Hematopoietic multipotent progenitor cell treated with erythropoietin and hydrocortisone succinate and interleukin-3 and kit ligand, for 8 days (in vitro differentiated cells): ENCODE results near the gene TSPAN5.
"Not testable (repeated sequence)": the region's sequence is repeated elsewhere in the genome, so short reads cannot be mapped to it uniquely, and the experiment has no call there.

Experiments used
- DNase-seq: peaks from one replicate; pipeline ENCODE4 v3.0.0-alpha.2; 2015

Gene TSPAN5

DNA sequence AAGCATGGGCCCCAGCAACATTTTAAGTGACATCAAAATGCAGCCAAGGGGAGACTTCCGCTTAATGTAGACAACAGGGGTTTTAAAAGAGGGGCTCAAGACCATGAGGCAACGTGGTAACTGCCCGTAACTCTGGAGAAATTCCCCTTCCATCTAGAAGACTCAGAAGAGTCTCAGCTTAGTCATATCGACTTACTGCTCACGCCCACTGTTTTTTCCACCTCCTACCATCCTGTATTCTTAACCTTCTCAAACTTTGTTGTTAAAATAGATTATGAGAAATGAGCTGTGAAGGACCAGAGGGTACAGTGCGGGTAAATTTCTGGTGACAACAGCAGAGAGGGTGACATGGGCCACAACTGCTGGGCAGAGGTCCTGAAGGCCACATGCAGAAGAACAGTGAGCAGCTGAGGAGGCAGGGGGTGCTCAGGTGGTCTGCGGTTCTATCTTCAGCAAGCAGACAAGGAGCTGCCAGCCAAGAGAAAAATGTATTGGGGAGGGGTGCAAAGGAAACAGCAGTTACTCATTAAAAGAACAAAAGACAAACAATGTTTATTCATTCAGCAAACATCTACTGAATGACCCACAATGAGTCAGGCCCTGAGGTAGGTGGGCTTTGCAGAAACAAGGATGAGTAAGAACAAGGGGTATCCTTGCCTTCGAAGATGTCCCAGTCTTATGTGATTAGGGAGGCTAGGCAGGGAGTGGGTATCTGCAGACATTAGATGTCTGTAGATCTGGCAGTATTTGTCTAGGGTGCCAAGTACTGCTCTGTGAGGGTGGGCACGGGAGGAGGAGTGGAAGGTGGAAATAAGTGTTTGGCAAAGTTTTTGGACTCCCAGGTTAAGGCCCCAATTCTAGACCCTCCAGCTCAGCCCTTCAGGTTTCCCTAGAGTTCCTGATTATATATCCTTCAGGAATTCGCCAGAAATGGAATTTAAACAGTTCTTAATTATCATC, 175.3 kb downstream of the TSPAN5 start:
- no peak for DNase-seq

DNA sequence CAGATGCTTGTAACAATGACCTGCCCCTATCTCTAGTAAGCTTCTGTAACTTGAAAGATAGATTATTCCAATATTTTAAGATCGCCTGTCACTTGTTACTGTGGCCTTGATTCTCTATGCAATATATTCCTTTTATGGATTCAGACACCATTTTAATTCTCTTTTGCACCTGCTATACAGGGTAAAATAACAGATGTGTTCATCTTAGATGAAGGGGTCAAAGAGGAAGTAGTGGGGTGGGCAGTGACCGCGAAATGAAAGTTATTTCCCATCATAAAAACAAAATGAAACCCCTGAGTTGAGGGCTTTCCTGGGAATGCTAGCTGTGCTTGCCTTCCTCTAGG, 175.9 kb downstream of the TSPAN5 start:
- no peak for DNase-seq

DNA sequence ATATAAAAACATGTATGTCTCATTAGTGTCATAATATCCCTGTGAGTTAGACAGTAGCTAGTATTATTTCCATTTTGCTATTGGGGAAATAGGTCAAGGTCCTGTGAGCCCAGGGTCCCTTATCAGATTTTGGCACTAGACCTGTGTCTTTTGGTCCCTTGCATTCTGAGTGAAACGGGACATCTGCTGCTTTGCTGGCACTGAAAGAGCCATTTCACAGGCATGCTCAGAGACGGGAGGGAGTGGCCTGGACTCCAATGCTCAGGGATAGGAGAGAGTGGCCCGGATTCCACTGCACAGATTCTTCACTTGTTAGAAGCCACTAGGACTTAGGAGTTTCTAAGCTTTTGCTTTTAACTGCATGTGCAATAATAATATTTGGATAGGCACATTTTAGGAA, 177.2 kb downstream of the TSPAN5 start:
- no peak for DNase-seq

DNA sequence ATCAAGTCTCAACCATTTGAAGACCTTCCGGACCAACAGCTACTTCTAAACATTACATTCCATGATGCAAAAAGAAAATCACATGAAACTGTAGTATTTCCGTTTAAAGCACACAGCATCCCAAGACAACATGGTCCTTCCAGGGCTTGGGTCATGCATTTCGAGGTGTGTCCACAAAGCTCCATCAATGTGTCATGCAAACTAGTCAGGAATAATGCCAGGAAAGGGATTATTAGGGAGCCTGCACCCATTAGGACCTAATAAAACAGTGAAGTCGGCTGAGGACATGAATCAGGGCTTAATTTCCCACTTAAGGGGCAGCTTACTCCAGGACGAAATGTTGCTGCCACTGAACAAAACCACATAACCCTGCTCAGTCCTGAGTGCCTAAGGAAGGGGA, 177.9 kb downstream of the TSPAN5 start:
- no peak for DNase-seq

DNA sequence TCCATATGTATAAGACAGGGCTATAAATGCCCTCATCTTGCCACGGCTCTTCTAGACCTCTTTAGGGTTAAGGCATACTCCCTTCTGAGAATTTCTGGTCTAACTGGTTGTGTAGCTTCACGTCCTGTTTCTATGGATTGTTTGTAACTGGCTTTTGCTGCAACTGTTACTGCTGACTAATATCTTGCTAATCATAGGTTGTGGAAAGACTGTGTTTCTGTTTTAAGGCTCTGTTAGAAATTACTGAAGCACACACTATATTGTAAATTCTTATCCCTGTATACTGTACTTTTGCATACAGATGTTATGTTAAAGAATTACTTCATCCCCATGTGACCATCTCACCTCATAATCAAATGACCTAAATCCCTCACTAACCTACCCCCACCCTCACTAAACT, 178.8 kb downstream of the TSPAN5 start:
- DNase-seq: not testable (repeated sequence)

DNA sequence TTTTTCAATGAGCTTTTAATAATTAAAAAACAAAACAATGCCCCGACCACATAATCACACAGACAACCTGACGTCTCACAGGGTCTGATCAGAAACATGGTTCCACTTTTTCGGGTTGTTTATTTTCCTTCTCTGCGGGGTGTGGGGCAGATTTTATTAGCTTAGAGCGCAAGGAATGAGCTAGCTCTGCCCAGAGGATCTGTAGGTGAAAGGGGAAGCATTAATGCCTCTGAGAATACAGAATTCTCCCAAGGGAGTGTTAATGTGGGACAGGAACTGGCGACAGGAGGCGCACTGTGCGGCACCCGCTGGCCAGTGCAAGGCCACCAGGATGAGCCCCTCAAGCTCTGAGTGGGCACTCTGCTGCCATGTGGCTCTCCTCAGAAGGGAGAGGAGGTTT, 181.5 kb downstream of the TSPAN5 start:
- DNase-seq: no peak

DNA sequence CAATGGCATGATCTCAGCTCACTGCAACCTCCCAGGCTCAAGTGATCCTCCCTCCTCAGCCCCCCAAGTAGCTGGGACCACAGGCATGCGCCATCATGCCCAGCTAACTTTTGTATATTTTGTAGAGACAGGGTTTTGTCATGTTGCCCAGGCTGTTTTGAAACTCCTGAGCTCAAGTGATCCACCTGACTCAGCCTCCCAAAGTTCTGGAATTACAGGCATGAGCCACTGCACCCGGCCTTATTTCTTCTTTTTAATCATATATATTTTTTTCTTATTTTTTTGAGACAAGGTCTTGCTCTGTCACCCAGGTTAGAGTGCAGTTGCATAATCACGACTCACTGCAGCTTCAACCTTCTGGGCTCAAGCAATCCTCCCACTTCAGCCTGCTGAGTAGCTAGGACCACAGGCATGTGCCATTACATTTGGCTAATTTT, 184.0 kb downstream of the TSPAN5 start:
- no peak for DNase-seq

DNA sequence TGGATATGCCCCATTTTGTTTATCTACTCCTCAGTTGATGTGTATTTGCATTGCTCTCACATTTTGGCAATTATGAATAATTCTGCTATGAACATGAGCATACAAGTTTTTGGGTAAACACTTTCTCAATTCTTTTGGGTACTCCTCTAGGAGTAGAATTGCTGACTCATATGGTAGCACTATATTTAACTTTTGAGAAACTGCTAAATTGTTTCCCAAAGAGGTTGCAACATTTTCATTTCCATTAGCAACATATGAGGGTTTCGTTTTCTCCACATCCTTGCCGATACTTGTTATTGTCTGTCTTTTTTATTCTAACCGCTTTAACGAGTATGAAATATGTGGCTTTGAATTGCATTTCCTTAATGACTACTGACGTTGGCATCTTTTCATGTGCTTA, 185.4 kb downstream of the TSPAN5 start:
- no peak for DNase-seq

DNA sequence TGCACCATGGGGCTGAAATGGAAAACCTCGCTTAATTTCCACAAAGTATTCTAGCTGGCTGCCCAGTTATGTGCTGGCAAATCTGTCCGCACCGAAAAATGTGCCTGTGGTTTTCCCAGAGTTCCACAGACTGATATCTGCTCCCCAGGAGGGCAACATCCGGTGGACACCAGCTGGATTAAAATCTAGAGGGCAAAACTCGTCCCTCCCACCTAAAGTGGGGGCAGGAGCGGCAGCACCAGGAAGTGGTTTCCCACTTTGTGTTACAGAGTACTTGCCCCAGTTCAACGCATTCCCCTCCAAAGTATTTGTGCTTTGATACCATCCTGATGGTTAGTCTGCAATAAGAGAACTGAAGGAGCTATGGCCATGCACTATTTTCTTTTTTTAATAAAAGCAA, 187.6 kb downstream of the TSPAN5 start:
- no peak for DNase-seq

DNA sequence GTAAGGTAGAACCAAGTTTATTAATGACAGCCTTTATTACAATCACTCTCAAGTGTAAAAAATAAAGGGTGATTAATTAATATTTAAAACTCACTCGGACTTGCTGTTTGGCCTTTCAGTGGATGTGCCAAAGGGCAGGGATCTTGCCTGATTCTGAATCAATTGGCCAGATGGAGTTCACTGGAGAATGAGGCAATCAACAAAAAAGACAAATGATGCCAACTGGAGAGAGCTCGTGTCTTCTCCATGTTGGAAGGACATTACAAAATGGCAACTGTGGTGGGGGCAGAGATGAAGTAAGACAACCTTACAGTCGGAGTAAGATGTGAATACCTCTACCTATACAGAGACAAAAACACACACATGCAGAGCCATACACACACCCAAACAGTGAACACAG, 188.0 kb downstream of the TSPAN5 start:
- DNase-seq: no peak

DNA sequence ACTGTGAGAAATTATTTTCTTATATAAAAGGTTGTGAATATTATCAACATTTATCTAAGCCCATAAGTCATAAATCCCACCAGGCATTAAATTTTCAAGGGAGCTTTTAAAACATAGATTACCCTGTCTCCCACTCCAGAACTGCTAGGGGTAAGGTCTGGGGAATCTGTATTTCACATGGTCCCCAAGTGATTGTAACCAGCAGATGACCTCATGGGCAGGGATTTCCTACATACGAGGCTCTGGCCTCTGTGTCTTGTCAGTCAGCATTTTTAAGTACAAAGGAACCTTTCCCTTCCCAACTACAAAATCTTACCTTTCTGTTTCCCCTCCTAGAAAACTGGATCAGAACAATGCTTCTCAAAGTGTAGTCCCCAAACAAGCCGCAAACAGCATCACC, 188.6 kb downstream of the TSPAN5 start:
- DNase-seq: no peak

DNA sequence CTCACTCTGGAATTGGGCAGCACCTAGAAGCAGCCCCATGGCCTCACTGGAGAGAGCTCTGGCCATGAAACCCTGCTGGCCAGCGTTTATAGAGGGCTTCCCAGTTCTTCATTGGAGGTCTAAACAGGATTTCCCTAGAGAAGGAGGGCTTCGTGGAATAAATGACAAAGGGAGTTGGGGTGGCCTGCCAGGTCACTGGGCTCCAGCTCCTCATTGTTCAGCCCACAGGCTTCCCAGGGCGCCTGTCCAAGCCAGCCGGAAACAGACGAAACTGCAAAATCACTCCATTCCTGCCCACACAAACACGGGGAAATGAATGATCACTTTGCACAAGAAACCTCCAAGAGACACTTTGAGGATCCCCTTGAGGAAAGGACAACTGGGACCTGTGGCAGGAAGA, 189.7 kb downstream of the TSPAN5 start:
- no peak for DNase-seq

DNA sequence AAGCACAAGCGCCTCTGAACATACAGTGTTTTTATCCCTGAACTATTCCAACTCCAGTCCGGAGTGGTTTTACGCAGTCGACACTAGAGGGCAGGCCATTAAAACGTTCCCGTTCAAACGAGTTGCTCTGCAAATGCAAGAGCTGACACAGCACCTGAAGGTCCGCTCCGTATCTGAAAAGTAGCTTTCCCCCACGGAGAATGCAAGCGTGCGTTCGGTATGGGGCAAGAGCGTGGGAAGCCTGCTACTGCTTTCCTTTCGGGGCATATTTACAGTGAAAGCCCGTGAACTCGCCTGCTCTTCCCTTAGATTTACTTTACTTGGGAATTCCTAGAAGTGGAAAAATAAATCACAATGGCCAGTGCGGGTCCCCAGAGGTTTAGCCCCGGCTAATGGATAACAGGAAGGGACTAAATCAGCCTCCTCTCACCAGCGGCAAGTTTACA, 190.8 kb downstream of the TSPAN5 start:
- DNase-seq: peak; percentile 85

DNA sequence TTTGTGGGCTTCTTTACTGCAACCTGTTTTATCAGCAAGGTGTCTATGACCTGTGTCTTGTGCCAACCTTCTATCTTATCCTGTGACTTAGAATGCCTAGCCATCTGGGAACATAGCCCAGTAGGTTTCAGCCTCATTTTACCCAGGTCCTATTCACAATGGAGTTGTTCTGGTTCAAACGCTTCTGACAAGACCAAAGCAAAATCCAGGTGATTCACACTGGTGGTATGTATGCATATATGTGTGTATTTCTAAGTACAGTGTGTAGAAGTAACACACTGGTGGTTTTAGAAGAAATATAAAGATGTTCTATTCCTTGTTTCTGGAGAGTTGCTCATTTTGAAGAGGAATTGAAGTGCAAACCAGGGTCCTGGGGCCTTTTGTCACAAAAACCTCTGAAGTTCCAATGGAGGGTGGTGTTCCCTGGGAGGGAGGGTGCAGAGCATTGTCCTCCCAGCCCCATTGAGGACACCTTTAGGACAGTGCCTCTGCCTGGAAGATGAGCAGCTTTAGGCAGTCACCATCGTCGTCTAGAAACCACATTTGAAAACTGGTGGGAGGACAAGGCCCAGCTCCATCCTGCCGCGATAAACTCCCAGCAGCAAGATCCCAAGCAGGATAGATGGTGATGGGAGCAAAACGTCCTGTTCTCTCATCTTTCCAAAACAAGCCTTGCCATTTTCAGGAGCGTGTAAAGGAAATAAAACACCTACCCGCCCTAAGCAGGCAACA, 191.4 kb downstream of the TSPAN5 start:
- no peak for DNase-seq

DNA sequence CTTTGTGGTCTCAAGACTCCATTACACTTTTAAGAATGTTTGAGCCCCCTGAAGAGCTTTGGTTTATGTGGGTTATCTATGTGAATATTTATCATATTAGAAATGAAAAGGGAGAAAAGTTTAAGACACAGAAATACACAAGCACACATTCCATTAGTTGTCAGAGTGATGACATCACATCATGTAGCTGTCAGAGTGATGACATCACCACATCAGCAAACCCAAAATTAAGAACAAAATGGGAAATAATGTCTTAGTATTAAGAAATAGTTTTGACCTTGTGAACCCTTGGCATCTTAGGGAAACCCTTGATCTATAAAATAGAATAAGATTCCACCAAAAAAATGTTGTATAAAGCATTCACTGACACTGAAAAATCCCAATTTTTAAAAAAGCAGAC, 195.9 kb downstream of the TSPAN5 start:
- DNase-seq: no peak

DNA sequence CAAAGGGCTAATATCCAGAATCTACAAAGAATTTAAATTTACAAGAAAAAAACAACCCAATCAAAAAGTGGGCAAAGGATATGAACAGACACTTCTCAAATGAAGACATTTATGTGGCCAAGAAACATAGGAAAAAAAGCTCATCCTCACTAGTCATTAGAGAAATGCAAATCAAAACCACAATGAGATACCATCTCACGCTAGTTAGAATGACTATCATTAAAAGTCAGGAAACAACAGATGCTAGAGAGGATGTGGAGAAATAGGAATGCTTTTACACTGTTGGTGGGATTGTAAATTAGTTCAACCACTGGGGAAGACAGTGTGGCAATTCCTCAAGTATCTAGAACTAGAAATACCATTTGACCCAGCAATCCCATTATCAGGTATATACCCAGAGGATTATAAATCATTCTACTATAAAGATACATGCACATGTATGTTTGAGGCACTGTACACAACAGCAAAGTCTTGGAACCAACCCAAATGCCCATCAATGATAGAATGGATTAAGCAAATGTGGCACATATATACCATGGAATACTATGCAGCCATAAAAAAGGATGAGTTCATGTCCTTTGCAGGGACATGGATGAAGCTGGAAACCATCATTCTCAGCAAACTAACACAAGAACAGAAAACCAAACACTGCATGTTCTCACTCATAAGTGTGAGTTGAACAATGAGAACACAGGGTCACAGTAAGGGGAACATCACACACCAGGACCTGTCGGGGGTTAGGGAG, 197.1 kb downstream of the TSPAN5 start:
- not testable (repeated sequence) for DNase-seq

DNA sequence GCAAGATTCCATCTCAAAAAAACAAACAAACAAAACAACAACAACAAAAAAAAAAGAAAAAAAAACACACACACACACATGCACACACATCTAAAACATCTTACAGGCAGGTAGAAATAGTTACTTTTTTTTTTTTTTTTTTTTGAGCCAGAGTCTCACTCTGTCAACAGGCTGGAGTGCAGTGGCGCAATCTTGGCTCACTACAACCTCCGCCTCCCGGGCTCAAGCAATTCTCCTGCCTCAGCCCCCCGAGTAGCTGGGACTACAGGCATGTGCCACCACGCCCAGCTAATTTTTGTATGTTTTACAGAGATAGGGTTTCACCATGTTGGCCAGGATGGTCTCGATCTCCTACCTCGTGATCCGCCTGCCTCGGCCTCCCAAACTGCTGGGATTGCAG, 201.0 kb downstream of the TSPAN5 start:
- DNase-seq: not testable (repeated sequence)

DNA sequence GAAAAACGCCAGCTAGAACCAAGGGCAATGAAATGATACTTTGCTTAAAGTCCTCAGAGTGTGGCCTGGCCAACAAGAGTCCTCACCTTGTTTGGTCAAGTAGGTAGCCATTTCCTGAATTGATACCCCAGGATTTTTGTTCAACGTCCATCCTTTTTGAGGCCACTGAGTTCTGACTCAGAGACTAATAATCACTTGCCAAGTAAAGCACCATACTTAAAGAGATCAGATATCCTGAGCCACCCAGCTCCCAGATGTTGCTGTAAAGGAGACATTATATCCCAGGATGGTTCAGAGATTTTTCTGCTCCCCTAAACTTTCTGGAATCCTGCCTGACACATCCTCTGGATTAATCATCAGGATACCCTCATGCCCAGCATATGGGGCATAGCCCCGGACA, 206.3 kb downstream of the TSPAN5 start:
- no peak for DNase-seq

DNA sequence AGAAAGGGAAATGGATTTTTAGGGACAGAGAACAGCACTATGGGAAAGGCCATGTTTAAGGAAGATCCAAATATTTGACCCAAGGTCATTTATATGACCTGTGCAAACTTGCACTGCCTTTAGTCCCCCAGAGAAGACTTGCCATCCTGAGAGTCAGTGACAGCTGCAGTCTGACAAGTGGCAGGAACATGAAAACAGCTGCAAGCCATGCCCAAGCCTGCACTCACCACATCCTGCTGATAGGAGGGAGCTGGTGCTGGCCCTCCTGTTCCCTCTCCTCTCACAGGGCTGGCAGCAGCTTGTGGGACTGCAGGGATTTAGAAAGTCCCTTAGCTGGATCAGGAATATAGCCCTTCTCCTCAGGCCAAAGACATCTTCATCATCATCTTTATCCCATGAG, 209.5 kb downstream of the TSPAN5 start:
- DNase-seq: peak; percentile 55

DNA sequence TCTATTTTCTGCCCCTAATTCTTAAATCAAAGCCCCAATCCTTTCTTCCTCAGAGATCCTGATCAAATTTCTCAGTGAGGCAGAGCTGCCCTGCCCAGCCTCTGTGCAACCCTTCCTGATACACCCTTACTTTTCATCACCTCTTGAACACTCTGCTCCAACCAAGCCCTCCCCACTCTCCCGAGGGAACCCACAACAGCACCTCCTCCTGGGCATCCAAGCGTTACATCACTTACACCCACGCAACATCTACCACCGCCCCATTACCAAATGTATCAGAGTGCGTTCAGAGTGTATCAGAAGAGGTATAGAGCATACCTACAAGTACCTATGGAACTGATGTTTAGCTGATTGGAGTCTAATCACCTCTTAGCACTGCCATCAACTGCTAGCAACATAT, 210.8 kb downstream of the TSPAN5 start:
- peak; percentile 26 for DNase-seq

DNA sequence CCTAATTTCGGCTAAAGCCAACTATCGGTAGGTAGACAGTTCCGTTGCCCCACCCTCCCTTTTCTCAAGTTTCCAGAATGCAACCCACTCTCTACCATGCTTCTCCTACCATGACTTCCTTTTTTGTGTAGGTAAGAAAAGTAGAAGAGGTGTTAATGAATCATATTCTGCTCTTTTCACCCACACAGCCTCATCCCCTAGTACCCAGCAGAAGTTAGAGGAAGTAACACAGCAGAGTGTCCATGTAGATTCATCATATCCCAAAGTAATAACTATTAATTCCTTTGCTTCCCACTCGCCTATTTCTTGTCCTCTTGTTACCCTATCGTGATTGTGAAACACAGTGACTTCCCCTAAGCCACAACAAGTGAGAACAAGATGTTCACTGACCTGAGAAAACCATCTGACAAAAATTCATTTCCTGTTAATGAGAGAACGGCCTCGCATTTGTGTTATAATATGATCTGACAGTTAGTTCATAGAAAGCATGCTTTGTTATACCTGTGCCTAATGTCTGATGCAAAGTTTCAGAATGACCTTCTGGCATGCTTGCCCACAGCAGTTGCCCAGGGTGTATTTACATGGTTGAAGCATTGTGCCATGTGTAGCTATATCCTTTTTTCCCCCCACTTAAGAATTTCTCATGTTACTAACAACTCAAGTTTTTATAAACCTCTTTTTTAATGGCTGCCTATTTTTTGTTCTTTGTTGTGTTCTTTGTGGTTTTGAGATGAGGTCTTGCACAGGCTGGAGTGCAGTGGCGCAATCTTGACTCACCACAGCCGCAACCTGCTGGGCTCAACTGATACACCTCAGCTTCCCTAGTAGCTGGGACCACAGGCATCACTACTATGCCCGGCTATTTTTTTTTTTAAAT, 211.7 kb downstream of the TSPAN5 start:
- DNase-seq: peak; percentile 84

DNA sequence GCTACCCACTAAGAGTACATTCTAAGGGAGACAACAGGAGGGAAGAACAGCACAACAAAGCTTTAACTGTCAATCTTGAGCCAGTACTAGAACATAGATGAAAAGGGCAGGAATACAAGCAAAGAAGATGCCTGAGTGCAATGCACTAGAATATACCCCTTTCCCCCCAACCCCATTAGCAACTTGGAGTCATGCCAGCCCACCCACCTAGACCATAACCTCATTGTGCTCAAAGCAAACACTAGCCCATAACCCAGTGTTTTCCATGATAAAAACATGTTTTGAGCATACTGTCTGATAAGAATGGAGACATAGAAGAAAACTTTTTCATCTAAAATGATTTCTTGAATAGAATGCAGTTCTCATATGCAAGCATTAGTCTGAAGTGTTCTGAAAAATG, 214.0 kb downstream of the TSPAN5 start:
- no peak for DNase-seq
